Fibroblast of lung (primary cell): ENCODE results near the gene PLCXD3.

ENCODE experiments used
- EZH2 ChIP-seq: IDR thresholded peaks from 2 replicates; pipeline ENCODE4 v1.5.1; 2012; ENCODE audit warnings: low read length, control low read depth, mild to moderate bottlenecking; ENCODE audit errors: missing control alignments
- TF ChIP-seq, protein P1 (sequence below), 2 donors: IDR thresholded peaks in 1 of 2; conservative IDR thresholded peaks in 1 of 2; 1 replicate in 1 of 2; 2 replicates in 1 of 2; pipeline ENCODE4 v1.5.1; 2011 to 2012; ENCODE audit warnings: low read length in 2 of 2, control low read depth in 1 of 2, inconsistent platforms in 1 of 2, low read depth in 1 of 2, mild to moderate bottlenecking in 1 of 2

DNA sequence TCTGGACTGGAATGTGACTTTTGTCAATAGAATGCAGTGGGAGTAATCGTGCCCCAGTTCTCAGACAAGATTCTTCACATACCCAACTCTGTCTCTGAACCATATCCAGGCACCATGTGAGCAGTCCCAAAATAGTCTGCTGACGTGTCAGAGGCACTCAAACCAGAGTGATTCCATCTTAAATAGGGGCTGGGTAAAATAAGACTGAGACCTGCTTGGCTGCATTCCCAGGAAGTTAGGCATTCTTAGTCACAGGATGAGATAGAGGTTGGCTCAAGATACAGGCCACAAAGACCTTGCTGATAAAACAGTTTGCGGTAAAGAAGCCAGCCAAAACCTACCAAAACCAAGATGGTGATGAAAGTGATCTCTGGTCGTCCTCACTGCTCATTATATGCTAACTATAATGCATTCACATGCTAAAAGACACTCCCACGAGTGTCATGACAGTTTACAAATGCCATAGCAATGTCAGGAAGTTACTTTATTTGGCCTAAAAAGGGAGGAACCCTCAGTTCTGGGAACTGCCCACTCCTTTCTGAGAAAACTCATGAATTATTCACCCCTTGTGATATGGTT lies 16.9 kb upstream of the PLCXD3 start:
- TF ChIP-seq, protein P1, sequence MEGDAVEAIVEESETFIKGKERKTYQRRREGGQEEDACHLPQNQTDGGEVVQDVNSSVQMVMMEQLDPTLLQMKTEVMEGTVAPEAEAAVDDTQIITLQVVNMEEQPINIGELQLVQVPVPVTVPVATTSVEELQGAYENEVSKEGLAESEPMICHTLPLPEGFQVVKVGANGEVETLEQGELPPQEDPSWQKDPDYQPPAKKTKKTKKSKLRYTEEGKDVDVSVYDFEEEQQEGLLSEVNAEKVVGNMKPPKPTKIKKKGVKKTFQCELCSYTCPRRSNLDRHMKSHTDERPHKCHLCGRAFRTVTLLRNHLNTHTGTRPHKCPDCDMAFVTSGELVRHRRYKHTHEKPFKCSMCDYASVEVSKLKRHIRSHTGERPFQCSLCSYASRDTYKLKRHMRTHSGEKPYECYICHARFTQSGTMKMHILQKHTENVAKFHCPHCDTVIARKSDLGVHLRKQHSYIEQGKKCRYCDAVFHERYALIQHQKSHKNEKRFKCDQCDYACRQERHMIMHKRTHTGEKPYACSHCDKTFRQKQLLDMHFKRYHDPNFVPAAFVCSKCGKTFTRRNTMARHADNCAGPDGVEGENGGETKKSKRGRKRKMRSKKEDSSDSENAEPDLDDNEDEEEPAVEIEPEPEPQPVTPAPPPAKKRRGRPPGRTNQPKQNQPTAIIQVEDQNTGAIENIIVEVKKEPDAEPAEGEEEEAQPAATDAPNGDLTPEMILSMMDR (conservative IDR thresholded peaks at IDR 0.05 in 1 of 2, IDR thresholded peaks at IDR 0.05 in 1 of 2; ENCODE audit: low read depth in 1 of 2, low read length in 2 of 2) = no peak
- TF ChIP-seq EZH2 = no peak
